GM23338 (cell line): ENCODE data around the gene ZNF26. TPM values are rescaled to one million over a fixed set of nuclear protein-coding genes. Genes with fewer than 3 reads are reported as not detected.

Experiments used
- ATAC-seq: fragments of 200-7000 bp; cut with Tn5 transposase; 3 replicates; pipeline ENCODE4 v1.9.1; 2020
- DNase-seq: peaks from one replicate; pipeline ENCODE4 v3.0.0-alpha.2; 2015; ENCODE audit warnings: low spot score
- H2AFZ ChIP-seq: fragments of 200-600 bp; sonication (generic); 2 replicates; pipeline ENCODE4 v1.8.0; 2016; ENCODE audit warnings: antibody characterized with exemption, mild to moderate bottlenecking, moderate library complexity
- H3F3A ChIP-seq: fragments of 200-600 bp; sonication (generic); replicated peaks from 2 replicates; pipeline ENCODE4 v1.8.0; 2017; ENCODE audit warnings: antibody characterized with exemption, mixed run types, low read depth
- H3K27ac ChIP-seq: fragments of 200-600 bp; sonication (generic); 2 replicates; pipeline ENCODE4 v1.6.1; 2016; ENCODE audit warnings: low read depth
- H3K27me3 ChIP-seq: fragments of 200-600 bp; sonication (generic); 2 replicates; pipeline ENCODE4 v1.8.0; 2016; ENCODE audit warnings: mild to moderate bottlenecking, mixed run types, moderate library complexity; ENCODE audit not compliant: insufficient read depth
- H3K36me3 ChIP-seq: fragments of 200-600 bp; sonication (generic); 2 replicates; pipeline ENCODE4 v1.8.0; 2016; ENCODE audit warnings: mild to moderate bottlenecking; ENCODE audit not compliant: insufficient read depth
- H3K4me1 ChIP-seq: fragments of 200-600 bp; sonication (generic); 2 replicates; pipeline ENCODE4 v1.8.0; 2016; ENCODE audit warnings: mild to moderate bottlenecking, moderate library complexity; ENCODE audit not compliant: insufficient read depth
- H3K4me2 ChIP-seq: fragments of 200-600 bp; sonication (generic); 2 replicates; pipeline ENCODE4 v1.7.1; 2017; ENCODE audit warnings: mixed run types
- H3K4me3 ChIP-seq: fragments of 200-600 bp; sonication (generic); 2 replicates; pipeline ENCODE4 v1.6.1; 2016; ENCODE audit warnings: mixed run types
- H3K79me2 ChIP-seq: fragments of 200-600 bp; sonication (generic); replicated peaks from 2 replicates; pipeline ENCODE4 v1.8.0; 2017; ENCODE audit warnings: mild to moderate bottlenecking; ENCODE audit not compliant: insufficient read depth
- H3K9me2 ChIP-seq: fragments of 200-600 bp; sonication (generic); 2 replicates; pipeline ENCODE4 v1.8.0; 2017; ENCODE audit not compliant: insufficient read depth
- H4K20me1 ChIP-seq: fragments of 200-600 bp; sonication (generic); replicated peaks from 2 replicates; pipeline ENCODE4 v1.8.0; 2017; ENCODE audit warnings: mild to moderate bottlenecking; ENCODE audit not compliant: insufficient read depth
- H3K27ac Mint-ChIP-seq: 2 replicates; pipeline ENCODE4 v1.8.0; 2020; ENCODE audit warnings: inconsistent platforms, mild to moderate bottlenecking, moderate library complexity, mixed read lengths
- H3K27me3 Mint-ChIP-seq: 3 replicates; pipeline ENCODE4 v1.8.0; 2022; ENCODE audit warnings: low read depth, mild to moderate bottlenecking, moderate library complexity, mixed read lengths, inconsistent platforms; ENCODE audit not compliant: insufficient read depth, poor library complexity
- H3K36me3 Mint-ChIP-seq: 3 replicates; pipeline ENCODE4 v1.8.0; 2021; ENCODE audit warnings: low read depth, mild to moderate bottlenecking, inconsistent platforms, moderate library complexity, mixed read lengths
- H3K4me1 Mint-ChIP-seq: 3 replicates; pipeline ENCODE4 v1.8.0; 2020; ENCODE audit warnings: mild to moderate bottlenecking, inconsistent platforms, mixed read lengths
- H3K4me3 Mint-ChIP-seq: 3 replicates; pipeline ENCODE4 v1.8.0; 2021; ENCODE audit warnings: moderate library complexity, mild to moderate bottlenecking, inconsistent platforms, mixed read lengths
- H3K9me3 Mint-ChIP-seq: 3 replicates; pipeline ENCODE4 v1.8.0; 2020; ENCODE audit warnings: moderate library complexity, mild to moderate bottlenecking, inconsistent platforms, mixed read lengths
- CREB1 ChIP-seq: fragments of 250-450 bp; sonication (Bioruptor Pico); IDR thresholded peaks from 2 replicates; pipeline ENCODE4 v1.5.0; 2020; ENCODE audit warnings: low read depth, mild to moderate bottlenecking, moderate library complexity
- CTCF ChIP-seq, 2 experiments: fragments of 200-600 bp in 1 of 2; sonication (generic) in 1 of 2; conservative IDR thresholded peaks; 2 replicates each; pipeline versions ENCODE4 v1.5.1 to v1.6.1; 2016 to 2017; ENCODE audit warnings: antibody characterized with exemption in 2 of 2, low read depth in 2 of 2, mild to moderate bottlenecking in 2 of 2, moderate library complexity in 1 of 2
- ETS1 ChIP-seq: IDR thresholded peaks from 2 replicates; pipeline ENCODE4 v1.6.1; 2016; ENCODE audit warnings: antibody characterized with exemption
- EZH2 ChIP-seq: fragments of 200-600 bp; sonication (generic); IDR thresholded peaks from one replicate; pipeline ENCODE4 v1.8.0; 2017; ENCODE audit warnings: antibody characterized with exemption, mild to moderate bottlenecking, low read depth; ENCODE audit not compliant: unreplicated experiment
- EZH2phosphoT487 ChIP-seq: fragments of 200-600 bp; sonication (generic); IDR thresholded peaks from one replicate; pipeline ENCODE4 v1.8.1; 2018; ENCODE audit warnings: antibody characterized with exemption; ENCODE audit not compliant: unreplicated experiment
- JUNB ChIP-seq: IDR thresholded peaks from one replicate; pipeline ENCODE4 v1.6.1; 2016; ENCODE audit warnings: antibody characterized with exemption; ENCODE audit not compliant: unreplicated experiment
- NANOG ChIP-seq: IDR thresholded peaks from 2 replicates; pipeline ENCODE4 v1.6.1; 2016; ENCODE audit warnings: antibody characterized with exemption, borderline replicate concordance
- POLR2AphosphoS5 ChIP-seq: IDR thresholded peaks from 2 replicates; pipeline ENCODE4 v1.6.1; 2016; ENCODE audit warnings: antibody characterized with exemption, low read depth
- REST ChIP-seq: IDR thresholded peaks from one replicate; pipeline ENCODE4 v1.6.1; 2018; ENCODE audit warnings: antibody characterized with exemption; ENCODE audit not compliant: unreplicated experiment
- STAT1 ChIP-seq: IDR thresholded peaks from one replicate; pipeline ENCODE4 v1.6.1; 2016; ENCODE audit warnings: antibody characterized with exemption; ENCODE audit not compliant: unreplicated experiment
- ZNF114 ChIP-seq: fragments of 250-450 bp; sonication (Bioruptor Pico); IDR thresholded peaks from 2 replicates; pipeline ENCODE4 v1.5.0; 2020; ENCODE audit warnings: mild to moderate bottlenecking, moderate library complexity
- ZNF331 ChIP-seq: fragments of 250-450 bp; sonication (Bioruptor Pico); IDR thresholded peaks from 2 replicates; pipeline ENCODE4 v1.5.0; 2020; ENCODE audit warnings: low read depth, mild to moderate bottlenecking, moderate library complexity
- ZNF462 ChIP-seq: fragments of 250-450 bp; sonication (Bioruptor Pico); IDR thresholded peaks from 2 replicates; pipeline ENCODE4 v1.5.0; 2020; ENCODE audit warnings: mild to moderate bottlenecking, moderate library complexity
- polyA plus RNA-seq: library from polyadenylated mRNA; unstranded; fragments of >200 nt; fragmentation: Nextera tagmentation; extraction: Ambion mirVana; gene quantifications from 2 replicates; pipeline ENCODE4 v1.2.1, GENCODE V29; 2016
- total RNA-seq: library from RNA; depleted of rRNA; stranded (reverse); fragments of >200 nt; shearing (Covaris generic); gene quantifications from 2 replicates; pipeline ENCODE4 v1.2.3, GENCODE V29; 2014

The ZNF26 gene
- total and polyA plus RNA-seq, 2 experiments from 2014 or later = 4.8 to 18.9 TPM

- no peak for TF ChIP-seq ZNF462 (CRISPR knock-in tag)
Measured at GRCh38 chr12:133038118-133038709, 52.0 kb downstream of the ZNF26 start (continued).

- peaks cover 99% of the 10 kb centered on the region for H3K36me3 Mint-ChIP-seq
- peaks cover 99% of the 10 kb centered on the region for H3K9me3 Mint-ChIP-seq
- Histone ChIP-seq H3K4me2 (no peak overlapping the region), H3K27ac (no peak overlapping the region), H3K4me1 (no peaks in the 10 kb centered on the region), H3F3A (no peaks in the 10 kb centered on the region), H4K20me1 (no peaks in the 10 kb centered on the region), H3K4me3 (no peak overlapping the region), H2AFZ (no peak overlapping the region), H3K9me2 (no peaks in the 10 kb centered on the region; the same call in 1 of the 2 replicates), H3K36me3 (peaks cover 83% of the 10 kb centered on the region), H3K79me2 (peaks cover 47% of the 10 kb centered on the region), H3K27me3 (no peaks in the 10 kb centered on the region)
- no peaks in the 10 kb centered on the region for H3K4me1 Mint-ChIP-seq
- ATAC-seq = no peak
- H3K27me3 Mint-ChIP-seq = peaks cover 10% of the 10 kb centered on the region
- DNase-seq = no peak
- H3K27ac Mint-ChIP-seq = no peak overlapping the region
- H3K4me3 Mint-ChIP-seq = no peak overlapping the region
- TF ChIP-seq ETS1 (no peak), STAT1 (no peak), ZNF331 (no peak), EZH2 (no peak), JUNB (no peak), REST (no peak), NANOG (no peak), ZNF114 (CRISPR knock-in tag) (no peak), EZH2phosphoT487 (no peak), POLR2AphosphoS5 (no peak), CTCF (conservative IDR thresholded peaks at IDR 0.05; ENCODE audit: low read depth in 2 of 2) (no peak), CREB1 (no peak)
Measured at GRCh38 chr12:133046698-133047097, 60.5 kb downstream of the ZNF26 start.
